ENCODE results near the gene ALAD.
"Not testable (repeated sequence)": the region's sequence is repeated elsewhere in the genome, so short reads cannot be mapped to it uniquely, and the experiment has no call there.

Gene ALAD

DNA sequence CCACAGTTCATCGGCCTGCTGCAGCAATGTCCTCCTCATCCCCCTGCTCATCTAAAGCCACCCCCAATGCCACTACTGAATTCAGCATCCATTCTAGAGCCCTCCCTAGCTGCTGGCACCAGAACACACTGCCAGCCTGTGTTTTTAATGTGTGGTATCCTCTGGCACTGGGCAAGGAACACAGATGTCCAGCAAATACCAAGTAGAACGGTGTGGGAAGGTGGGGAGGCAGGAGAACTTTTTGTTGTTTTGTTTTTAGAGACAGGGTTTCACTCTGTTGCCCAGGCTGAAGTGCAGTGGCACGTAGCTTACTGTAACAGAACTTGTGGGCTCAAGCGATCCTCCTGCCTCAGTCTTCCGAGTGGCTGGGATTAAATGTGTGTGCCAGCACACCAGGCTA is 29.0 kb downstream of the ALAD start:
- no peak for FAIRE-seq

DNA sequence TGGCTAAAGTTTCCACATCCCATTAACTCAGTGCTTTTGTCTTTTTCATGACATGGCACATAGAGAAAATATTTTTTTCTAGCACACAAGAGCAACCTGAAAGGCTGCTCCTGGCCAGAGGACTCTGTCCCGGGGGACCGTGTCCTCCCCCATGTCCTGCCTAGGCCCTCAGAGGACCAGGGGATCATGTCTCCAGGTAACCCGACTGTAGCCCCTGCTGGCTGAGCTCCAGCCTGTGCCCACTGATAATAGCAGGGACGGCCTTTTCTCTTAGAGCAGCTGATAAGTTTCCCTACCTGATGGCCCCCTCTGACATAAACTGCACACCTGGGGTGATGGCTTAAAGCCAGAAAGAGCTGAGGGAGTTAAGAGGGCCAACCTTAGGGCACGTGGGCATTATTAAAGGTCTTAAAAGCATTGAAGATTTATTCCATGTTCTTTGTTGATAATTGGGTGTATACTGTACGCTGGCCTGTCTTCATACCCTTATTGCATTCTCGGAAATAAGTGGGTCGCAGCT is 30.2 kb downstream of the ALAD start:
- FAIRE-seq, result no peak

DNA sequence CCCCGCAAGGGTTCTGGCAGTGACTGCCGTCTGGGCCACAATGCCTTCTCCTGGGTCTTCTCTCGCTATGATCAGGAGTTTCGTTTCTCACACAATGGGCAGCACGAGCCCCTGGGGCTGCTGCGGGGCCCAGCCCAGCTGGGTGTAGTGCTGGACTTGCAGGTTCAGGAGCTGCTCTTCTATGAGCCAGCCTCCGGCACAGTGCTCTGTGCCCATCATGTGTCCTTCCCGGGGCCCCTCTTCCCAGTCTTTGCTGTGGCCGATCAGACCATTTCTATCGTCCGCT is 31.3 kb downstream of the ALAD start:
- FAIRE-seq, result no peak

DNA sequence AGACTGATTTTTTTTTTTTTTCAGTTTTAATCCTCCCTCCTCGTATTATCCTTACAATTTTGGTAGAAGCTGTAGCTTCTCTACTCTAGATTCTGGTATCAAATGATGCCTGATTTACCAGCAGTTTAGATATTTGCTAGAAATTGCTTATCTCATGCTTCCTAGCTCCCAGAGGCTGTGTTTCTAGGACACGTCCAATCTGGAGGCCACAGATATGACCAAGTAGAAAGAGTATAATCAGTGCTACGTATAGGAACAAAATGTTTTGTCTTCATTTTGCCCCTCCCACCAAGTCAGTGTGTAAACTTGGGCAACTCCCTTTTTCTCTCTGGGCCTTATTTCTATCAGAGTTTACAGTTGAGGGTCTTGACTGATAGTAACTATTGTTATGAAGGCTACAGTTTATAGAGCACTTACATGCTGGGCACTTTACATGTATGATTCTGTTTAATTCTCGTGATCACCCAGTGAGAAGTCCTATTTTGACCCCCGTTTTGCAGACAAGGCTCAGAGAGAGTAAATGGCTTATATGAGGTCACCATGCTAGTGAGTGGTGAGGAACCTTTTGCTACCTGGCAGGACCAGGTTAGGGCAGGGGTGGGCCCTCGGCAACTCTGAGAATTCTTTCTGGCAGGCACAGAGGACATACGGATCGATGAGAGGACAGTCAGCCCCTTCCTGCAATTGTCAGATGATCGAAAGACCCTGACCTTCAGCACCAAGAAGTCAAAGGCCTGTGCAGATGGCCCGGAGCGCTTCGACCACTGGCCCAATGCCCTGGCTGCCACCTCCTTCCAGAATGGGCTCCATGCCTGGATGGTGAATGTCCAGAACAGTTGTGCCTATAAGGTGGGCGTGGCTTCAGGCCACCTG is 31.9 kb downstream of the ALAD start:
- no peak for FAIRE-seq

DNA sequence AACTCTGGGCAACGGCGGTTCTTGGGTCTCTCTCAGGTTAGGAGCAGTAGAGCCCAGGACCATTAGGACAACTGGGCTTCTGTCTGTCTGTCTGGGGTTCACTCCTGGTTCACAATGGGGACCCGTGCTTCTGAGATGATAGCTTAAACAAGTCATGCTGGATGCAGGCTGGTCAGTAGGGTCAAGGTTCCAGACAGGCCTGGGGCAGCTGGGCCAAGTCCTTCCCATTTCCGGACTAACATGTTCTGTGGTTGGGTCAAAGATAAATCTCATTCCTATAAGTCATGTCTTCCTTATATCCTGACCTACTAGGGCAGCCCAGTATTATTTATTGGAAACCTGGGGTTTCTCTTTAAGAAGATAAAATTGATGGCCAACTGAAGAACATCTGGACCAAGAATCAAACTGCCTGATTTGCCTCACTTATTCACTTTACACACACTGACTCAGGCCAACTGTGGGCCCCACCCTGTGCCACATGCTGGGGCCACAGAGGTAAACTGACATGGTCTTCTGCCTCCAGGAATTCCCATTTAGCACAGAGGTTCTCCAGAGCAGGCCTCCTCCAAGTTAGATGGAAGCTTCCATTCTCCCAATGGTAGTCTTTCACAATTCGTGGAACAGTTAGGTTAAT is 32.6 kb downstream of the ALAD start:
- FAIRE-seq, result no peak

DNA sequence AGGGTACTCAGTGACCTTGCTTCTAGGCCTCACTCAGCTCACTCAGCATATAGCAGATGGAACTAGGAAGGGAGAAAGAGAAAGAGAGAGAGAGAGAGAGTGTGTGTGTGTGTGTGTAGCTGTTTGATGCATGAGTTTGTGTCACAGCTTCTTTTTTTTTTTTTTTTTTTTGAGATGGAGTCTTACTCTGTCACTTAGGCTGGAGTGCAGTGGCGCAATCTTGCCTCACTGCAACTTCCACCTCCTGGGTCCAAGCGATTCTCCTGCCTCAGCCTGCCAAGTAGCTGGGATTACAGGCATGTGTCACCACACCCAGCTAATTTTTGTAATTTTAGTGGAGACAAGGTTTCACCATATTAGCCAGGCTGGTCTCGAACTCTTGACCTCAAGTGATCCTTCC is 35.4 kb downstream of the ALAD start:
- FAIRE-seq, result not testable (repeated sequence)

DNA sequence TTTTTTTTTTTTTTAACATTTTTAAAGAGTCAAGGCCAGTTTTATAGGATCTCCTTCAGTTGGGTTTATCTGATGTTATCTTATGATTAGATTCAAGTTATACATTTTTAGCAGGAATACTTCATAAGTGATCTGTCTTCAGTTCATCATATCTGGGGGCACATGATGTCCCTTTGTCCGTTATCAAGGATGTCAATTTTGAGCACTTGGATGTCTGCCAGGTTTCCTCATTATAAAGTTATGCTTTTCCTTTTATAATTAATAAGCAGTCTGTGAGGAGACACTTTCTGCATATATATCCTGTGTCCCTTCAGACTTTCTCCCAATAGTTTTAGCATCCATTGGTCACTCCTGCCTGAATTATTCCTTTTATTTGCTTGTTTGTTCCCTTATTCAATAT is 36.1 kb downstream of the ALAD start:
- no peak for FAIRE-seq

DNA sequence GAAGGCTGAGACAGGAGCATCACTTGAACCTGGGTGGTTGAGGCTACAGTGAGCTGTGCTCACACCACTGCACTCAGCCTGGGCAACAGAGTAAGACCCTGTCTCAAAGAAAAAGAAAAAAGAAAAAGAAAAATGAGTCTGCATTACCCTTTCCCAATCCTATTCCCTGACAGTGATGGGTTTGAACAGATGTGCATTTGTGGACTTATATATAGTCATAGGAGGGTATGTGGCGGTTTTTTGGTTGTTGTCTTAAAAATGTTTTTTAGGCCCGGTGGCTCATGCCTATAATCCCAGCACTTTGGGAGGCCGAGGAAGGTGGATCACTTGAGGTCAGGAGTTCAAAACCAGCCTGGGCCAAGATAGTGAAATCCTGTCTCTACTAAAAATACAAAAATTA is 37.7 kb downstream of the ALAD start:
- no peak for FAIRE-seq

DNA sequence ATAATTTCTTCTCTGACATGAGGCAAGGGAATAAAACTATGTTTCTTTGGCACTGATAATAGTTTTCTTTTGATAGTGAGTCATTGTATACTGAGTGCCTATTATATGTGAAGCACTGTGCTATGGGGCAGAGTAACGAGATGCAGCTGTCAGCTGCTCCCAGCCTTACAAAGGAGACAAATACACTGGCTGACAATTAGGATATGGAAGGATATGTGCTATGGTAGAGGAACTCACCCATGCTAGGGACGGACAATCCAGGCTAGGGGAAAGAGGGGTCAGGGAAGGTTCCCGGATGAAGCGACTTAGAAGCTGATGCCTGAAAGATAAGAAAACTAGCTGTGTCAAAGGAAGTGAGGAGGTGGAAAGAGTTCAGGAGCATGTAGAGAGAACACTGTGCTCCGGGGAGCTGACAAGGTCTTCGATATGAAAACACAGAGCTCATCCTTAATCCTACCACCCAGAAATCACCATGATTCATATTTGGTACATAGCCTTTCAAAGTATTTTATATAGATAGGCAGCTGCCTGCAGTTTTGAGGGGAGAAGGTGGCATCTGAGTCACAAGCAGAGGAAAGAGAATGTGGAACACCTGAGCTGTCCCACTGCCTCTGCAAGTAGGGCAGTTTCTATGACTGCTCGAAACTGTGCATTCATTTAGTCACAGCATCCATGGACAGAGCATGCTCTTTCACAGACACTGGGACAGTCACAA is 39.6 kb downstream of the ALAD start:
- FAIRE-seq, result no peak

DNA sequence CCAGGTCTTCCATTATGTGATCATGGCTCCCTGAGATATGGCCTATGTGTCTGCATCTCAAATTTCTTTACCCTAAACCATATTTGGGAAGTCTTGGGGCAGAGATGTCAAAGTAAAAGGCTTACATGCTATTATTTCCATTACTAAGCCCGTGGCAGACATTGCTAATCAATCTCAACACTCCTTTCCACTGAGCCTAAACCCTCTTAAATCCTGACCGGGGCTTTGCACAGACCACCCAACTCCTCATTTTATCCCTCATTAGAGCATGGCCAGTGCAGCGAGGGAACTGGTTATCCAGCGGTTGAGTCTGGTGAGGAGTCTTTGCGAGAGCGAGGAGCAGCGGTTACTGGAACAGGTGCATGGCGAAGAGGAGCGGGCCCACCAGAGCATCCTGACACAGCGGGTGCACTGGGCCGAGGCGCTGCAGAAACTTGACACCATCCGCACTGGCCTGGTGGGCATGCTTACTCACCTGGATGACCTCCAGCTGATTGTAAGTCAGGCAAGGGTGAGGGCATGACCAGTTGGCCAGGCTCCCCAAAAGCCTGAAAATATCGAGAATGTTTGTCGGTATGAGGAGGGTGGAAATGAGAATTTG is 40.7 kb downstream of the ALAD start:
- no peak for FAIRE-seq

DNA sequence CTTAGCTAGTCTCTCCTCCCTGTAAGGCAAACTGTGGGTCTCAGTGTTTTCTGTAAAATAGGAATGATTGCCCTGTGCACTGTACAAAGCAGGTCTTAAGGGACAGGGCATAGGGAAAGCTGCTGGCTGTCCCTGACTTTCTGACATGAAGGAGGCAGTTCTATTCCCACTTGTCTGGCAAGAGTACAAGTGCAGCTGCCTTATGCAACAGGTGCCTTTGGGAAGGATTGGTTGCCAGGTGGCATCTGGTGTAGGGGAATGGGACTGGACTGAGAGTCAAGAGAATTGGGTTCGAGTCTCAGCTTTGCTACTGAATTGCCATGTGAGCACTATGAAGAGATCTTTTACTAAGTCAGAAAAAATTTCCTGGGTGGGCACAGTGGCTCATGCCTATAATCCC is 41.7 kb downstream of the ALAD start:
- FAIRE-seq, result no peak

DNA sequence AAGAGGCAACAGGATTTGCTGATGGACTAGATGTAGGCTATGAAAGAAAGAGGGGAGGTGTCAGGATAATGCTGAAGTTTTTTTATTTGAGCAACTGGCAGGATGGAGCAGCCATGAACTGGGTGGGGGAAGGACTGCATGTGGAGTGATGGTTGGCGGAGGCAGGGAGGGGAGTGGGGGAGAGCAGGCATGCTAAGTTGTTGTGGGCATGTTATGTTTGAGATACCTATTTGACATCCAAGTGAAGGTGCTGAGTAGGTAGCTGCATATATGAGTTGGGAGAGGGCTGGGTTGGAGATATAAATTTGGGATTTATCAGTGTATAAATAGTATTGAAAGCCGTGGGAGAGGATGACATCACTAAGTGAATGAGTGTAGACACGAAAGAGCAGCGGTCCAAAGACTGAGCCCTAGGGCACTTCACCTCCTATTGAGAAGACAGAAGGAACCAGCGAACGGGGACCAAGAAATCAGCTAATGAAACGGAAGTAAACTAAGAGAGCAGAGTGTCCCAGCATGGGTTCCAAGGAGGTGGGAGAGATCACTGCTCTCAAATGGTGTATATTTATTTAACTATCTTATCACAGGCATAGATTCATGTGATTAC is 44.3 kb downstream of the ALAD start:
- FAIRE-seq, result no peak

DNA sequence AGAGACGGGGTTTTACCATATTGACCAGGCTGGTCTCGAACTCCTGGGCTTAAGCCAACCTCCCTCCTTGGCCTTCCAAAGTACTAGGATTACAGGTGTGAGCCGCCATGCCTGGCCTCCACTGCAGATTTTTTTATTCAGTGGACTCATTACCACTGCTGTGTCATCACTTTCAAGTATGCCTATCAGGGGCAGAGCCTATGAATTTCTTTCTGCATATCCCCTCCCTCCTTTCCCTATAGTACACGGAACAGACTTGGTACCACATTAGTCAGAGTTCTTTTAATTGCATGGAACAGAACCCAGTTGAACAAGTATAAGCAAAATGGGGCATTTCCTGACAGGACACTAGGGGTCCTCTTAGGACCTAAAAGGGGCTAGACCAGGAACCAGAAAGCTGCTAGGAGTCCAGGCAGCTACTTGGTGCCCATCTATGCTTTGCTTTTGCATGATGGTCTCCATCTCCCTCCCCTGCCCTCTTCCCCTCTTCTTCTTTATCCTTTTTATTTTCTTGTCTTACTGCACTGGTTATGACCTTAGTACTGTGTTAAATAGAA is 46.0 kb downstream of the ALAD start:
- FAIRE-seq, result no peak

DNA sequence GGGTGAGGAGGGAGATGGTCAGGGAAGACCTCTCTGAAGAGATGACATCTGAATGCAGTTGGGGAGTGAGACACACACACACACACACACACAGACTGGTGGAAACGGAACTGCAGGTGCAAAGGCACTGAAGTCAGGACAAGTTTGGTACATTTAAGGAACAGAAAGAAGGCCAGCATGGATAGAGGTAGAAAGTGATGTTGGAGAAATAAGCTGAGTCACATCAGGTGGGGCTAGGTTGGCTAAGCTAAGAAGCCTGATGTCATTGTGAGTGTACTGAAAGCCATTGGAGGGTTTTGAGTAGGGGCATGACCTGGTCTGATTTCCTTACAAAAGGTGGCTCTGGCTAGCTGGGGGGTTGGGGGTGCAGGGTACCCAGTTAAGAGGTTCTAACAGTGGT is 48.7 kb downstream of the ALAD start:
- FAIRE-seq, result no peak

DNA sequence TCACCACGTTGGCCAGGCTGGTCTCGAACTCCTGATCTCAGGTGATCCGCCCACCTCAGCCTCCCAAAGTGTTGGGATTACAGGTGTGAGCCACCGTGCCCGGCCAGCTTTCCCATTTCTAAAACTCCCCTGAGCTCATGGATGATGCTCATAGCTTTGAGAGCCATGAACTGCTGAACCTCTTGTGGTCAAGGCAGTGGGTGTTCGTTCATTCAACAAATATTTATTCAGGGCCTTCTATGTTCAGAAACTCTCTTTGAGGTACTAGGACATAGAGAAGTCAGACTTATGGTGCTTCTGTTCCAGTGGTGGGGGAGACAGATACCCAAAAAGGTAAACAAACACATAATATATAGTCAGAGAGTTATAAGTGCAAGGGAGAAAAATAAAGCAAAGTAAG is 49.1 kb downstream of the ALAD start:
- no peak for FAIRE-seq

DNA sequence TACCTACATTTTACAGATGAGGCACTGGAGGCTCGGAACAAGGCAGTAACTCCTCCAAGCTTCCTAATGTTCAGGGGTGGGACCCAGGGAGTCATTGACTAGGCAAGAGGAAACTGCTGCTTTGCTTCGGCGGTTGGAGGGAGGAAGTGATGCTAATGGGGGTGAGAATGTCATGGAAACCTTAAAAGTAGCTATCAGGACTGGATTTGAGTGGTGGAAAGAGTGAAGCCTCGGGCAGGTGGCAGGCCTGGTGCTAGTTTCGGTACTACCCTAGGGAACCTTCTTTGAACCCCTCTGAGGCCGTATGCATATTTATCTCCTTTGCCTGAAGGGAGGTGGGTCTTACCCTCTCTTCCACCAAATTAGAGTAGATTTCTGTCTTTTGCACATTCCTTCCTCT is 50.1 kb downstream of the ALAD start:
- FAIRE-seq, result no peak

DNA sequence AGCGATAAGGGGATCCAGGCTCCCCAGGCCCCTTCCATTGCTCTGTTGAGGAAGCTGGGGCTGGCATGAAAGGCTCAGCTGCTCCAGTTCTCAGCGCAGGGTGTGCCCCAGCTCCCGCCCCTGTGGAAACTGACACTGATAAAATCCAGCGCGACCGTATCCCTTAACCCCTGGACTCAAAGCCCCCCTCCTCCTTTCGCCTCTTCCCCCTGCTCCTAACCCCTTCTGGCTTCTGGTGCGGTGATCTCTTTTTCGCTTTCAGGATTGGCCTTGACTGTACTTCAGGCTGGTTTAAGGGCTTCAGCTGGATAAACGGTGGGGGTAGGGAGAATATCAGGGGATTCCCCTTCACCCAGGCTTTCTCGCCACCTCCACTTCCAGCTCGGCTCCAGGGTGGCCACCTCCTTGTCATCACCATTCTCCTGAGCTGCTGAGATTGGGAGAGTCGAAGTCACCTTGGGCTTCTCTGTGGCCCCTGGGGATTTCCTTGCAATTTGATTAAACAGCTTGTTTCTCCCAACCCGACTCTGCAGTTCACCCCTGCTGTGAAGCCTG is 50.9 kb downstream of the ALAD start:
- FAIRE-seq, result no peak

DNA sequence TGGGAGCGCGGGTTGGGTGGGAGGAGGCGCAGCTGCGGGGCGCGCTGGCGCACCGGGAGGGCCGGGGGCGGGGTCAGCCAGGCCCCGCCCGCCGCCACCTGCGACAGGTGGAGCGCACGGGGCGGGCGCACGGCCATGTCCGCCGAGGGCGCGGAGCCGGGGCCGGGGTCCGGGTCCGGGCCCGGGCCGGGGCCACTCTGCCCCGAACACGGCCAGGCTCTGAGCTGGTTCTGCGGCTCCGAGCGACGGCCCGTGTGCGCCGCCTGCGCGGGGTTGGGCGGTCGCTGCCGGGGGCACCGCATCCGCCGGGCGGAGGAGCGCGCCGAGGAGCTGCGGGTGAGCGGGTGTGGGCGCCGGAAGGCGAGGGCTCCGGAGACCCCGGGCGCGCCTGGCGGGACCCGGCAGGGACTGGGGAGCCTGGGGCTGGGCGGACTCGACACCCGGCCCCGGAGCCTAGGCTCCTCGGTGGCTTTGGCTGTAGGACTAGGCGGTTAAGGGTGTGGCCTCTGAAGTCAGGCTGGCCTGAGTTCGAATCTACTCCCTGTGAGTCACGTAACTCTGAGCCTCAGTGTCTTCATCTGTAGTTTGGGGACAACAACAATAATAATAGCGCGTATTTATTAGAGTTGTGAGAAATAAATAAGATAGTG is 51.5 kb downstream of the ALAD start, which contains the start of gene BSPRY:
BSPRY (plus strand) TSS at position 97 of the 650 bp plus-strand sequence; CDS start at position 136, 39 bp downstream.
- FAIRE-seq, result no peak

DNA sequence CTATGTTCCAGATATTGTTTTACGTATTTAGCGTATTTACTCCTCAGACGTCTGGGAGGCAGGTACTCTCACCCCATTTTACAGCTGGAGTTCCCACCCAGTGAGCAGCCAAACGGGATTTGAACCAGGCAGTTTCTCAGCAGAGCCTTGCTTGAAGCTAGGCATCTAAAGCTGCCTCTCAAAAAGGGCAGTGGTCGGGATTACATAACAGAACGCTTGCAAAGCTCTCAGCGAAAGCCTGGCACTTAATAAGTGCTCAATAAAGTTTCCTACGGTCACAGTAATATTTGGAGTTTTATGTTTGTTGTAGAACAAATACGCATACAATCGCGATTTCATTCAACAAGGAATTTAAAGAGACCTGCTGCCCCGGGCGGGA is 52.0 kb downstream of the ALAD start:
- no peak for FAIRE-seq

DNA sequence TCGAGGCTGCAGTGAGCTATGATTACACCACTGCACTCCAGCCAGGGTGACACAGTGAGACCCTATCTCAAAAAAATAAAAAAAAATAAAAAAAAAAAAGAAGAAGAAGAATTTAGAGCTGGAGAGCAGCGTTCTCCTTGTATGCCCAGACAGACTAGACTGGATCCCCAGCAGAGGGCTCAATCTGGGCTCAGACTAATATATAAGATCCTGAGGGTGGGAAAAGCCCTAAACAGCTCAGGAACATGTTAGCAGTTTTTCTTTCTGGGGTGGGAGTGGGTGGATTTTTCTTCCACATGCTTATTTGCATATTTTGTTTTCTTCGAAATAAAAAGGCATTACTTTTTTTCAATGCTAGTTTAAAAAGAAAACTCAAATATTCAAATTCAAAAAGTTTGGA is 52.6 kb downstream of the ALAD start:
- FAIRE-seq, result no peak

DNA sequence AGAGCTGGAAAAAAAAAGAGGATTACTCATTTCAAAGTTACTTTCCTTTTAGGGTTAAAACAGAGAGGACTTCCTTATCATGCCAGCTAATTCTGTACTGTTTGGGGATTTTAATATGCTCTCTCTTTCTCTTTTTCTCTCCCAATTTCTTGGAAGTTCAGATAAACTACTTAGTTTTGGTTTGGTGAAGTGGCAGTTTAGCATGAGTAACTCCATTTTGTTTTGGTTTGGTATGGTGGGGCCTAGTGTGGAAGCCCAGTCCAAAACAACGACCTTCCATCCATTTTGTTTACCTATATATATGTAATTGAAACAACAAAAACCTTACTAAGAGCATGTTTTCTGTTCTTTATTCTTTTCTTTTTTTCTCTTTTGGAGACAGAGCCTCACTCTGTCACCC is 55.4 kb downstream of the ALAD start:
- FAIRE-seq, result no peak

DNA sequence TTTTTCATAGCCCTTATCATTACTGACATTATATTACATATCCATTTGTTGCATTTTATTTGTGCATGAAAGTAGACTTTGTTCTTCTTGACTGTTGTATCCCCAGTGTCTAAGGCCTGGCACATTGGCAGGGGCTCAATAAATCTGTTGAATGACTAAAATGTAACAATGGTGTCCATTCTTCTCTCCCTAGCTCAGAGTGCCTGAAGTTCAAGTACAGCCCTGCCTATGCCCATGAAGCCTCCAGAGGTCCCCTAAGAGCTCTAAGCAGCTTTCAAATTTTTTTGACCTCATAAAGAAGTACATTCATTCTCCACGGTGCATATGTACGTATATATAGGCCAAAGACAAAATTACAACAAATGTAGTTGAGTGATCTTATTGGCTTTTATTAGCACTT is 55.9 kb downstream of the ALAD start:
- FAIRE-seq, result no peak

Data from TTC549 (cell line).